Activated CD4-positive, CD25-positive, alpha-beta regulatory T cell (primary cell): Measurements from ENCODE around the gene HOXA3.

Source experiments
- DNase-seq, 4 experiments: peaks; one replicate each; lab custom pipeline; 2025; lab: John Stamatoyannopoulos, UW

The HOXA3 gene

GRCh38 chr7:27166531-27167505 lies 14.4 kb upstream of the HOXA3 start:
- DNase-seq = no peak

GRCh38 chr7:27165996-27166530 lies 13.7 kb upstream of the HOXA3 start:
- no peak for DNase-seq

- no peak for DNase-seq
Observed at GRCh38 chr7:27165089-27165995, 13.0 kb upstream of the HOXA3 start, which contains the start of gene HOXA9. Gene HOXA9, minus strand, starts transcription at chr7:27165537. Its CDS starts 80 bp downstream, at chr7:27165457.

- DNase-seq = no peak
Observed at GRCh38 chr7:27164367-27165088, 12.1 kb upstream of the HOXA3 start.

- DNase-seq = no peak
Observed at GRCh38 chr7:27164045-27164366, 11.6 kb upstream of the HOXA3 start.

GRCh38 chr7:27163288-27164044 lies 11.1 kb upstream of the HOXA3 start:
- DNase-seq = no peak

GRCh38 chr7:27162561-27163287 lies 10.3 kb upstream of the HOXA3 start:
- no peak for DNase-seq

- DNase-seq = no peak
Observed at GRCh38 chr7:27161721-27162560, 9.6 kb upstream of the HOXA3 start.

GRCh38 chr7:27161214-27161720 lies 8.9 kb upstream of the HOXA3 start:
- DNase-seq = no peak

GRCh38 chr7:27160546-27161213 lies 8.3 kb upstream of the HOXA3 start:
- DNase-seq = peak; percentile 55 to 82 (median 74)

- DNase-seq = no peak
Observed at GRCh38 chr7:27160145-27160545, 7.8 kb upstream of the HOXA3 start.

GRCh38 chr7:27159266-27160144 lies 7.1 kb upstream of the HOXA3 start:
- no peak for DNase-seq

GRCh38 chr7:27158436-27159265 lies 6.3 kb upstream of the HOXA3 start:
- no peak for DNase-seq

GRCh38 chr7:27157702-27158431 lies 5.5 kb upstream of the HOXA3 start:
- no peak for DNase-seq

- DNase-seq = no peak
Observed at GRCh38 chr7:27156916-27157701, 4.7 kb upstream of the HOXA3 start.
